ENCODE results near the gene LRRC26. TPM values are rescaled to one million over a fixed set of nuclear protein-coding genes. Genes with fewer than 3 reads are reported as not detected.

Gene LRRC26
- total RNA-seq, 1 experiment from 2014 or later, result 2.1 TPM

GRCh38 chr9:137205126-137206069, 35.5 kb upstream of the LRRC26 start, which contains the start of the genes NDOR1 and TMEM203 (continued):
- TF ChIP-seq, protein P1, sequence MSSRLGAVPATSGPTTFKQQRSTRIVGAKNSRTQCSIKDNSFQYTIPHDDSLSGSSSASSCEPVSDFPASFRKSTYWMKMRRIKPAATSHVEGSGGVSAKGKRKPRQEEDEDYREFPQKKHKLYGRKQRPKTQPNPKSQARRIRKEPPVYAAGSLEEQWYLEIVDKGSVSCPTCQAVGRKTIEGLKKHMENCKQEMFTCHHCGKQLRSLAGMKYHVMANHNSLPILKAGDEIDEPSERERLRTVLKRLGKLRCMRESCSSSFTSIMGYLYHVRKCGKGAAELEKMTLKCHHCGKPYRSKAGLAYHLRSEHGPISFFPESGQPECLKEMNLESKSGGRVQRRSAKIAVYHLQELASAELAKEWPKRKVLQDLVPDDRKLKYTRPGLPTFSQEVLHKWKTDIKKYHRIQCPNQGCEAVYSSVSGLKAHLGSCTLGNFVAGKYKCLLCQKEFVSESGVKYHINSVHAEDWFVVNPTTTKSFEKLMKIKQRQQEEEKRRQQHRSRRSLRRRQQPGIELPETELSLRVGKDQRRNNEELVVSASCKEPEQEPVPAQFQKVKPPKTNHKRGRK (CRISPR knock-in tag; IDR thresholded peaks at IDR 0.05; ENCODE audit: borderline replicate concordance), result no peak
- TF ChIP-seq CBFB (CRISPR knock-in tag; IDR thresholded peaks at IDR 0.05; ENCODE audit: low read depth) (no peak), STAT6 (CRISPR knock-in tag; conservative IDR thresholded peaks at IDR 0.05; ENCODE audit: low read depth) (no peak), JAZF1 (CRISPR knock-in tag; IDR thresholded peaks at IDR 0.05) (no peak), ZNF317 (CRISPR knock-in tag; IDR thresholded peaks at IDR 0.05; ENCODE audit: borderline replicate concordance, low read depth) (no peak), KAT7 (CRISPR knock-in tag; IDR thresholded peaks at IDR 0.05; ENCODE audit: borderline replicate concordance) (no peak; the same call in 1 of the 2 replicates), ERG (CRISPR knock-in tag; IDR thresholded peaks at IDR 0.05) (no peak), ZNF121 (CRISPR knock-in tag; IDR thresholded peaks at IDR 0.05) (no peak), AR (CRISPR knock-in tag; IDR thresholded peaks at IDR 0.05) (no peak), SMAD4 (CRISPR knock-in tag; IDR thresholded peaks at IDR 0.05) (no peak), HMGA2 (CRISPR knock-in tag; IDR thresholded peaks at IDR 0.05) (no peak), ELF4 (CRISPR knock-in tag; IDR thresholded peaks at IDR 0.05; ENCODE audit: low read depth) (no peak), TCF7 (CRISPR knock-in tag; IDR thresholded peaks at IDR 0.05; ENCODE audit: low read depth) (no peak), SMAD3 (CRISPR knock-in tag; IDR thresholded peaks at IDR 0.05; ENCODE audit: borderline replicate concordance) (no peak), RORB (CRISPR knock-in tag; IDR thresholded peaks at IDR 0.05) (no peak), ESRRA (CRISPR knock-in tag; IDR thresholded peaks at IDR 0.05; ENCODE audit: borderline replicate concordance) (no peak), RELA (CRISPR knock-in tag; IDR thresholded peaks at IDR 0.05; ENCODE audit: borderline replicate concordance) (no peak), GTF2I (CRISPR knock-in tag; conservative IDR thresholded peaks at IDR 0.05) (no peak), GRHL2 (CRISPR knock-in tag; IDR thresholded peaks at IDR 0.05; ENCODE audit: insufficient replicate concordance, severe bottlenecking) (no peak), MLX (CRISPR knock-in tag; IDR thresholded peaks at IDR 0.05) (no peak), ZNF423 (CRISPR knock-in tag; IDR thresholded peaks at IDR 0.05) (no peak), OVOL2 (CRISPR knock-in tag; IDR thresholded peaks at IDR 0.05; ENCODE audit: borderline replicate concordance) (no peak)
- TF ChIP-seq, protein P2, sequence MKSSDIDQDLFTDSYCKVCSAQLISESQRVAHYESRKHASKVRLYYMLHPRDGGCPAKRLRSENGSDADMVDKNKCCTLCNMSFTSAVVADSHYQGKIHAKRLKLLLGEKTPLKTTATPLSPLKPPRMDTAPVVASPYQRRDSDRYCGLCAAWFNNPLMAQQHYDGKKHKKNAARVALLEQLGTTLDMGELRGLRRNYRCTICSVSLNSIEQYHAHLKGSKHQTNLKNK (CRISPR knock-in tag; IDR thresholded peaks at IDR 0.05), result no peak
- TF ChIP-seq, protein P3, sequence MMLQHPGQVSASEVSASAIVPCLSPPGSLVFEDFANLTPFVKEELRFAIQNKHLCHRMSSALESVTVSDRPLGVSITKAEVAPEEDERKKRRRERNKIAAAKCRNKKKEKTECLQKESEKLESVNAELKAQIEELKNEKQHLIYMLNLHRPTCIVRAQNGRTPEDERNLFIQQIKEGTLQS (CRISPR knock-in tag; conservative IDR thresholded peaks at IDR 0.05), result no peak
- TF ChIP-seq, protein P4, sequence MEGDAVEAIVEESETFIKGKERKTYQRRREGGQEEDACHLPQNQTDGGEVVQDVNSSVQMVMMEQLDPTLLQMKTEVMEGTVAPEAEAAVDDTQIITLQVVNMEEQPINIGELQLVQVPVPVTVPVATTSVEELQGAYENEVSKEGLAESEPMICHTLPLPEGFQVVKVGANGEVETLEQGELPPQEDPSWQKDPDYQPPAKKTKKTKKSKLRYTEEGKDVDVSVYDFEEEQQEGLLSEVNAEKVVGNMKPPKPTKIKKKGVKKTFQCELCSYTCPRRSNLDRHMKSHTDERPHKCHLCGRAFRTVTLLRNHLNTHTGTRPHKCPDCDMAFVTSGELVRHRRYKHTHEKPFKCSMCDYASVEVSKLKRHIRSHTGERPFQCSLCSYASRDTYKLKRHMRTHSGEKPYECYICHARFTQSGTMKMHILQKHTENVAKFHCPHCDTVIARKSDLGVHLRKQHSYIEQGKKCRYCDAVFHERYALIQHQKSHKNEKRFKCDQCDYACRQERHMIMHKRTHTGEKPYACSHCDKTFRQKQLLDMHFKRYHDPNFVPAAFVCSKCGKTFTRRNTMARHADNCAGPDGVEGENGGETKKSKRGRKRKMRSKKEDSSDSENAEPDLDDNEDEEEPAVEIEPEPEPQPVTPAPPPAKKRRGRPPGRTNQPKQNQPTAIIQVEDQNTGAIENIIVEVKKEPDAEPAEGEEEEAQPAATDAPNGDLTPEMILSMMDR (IDR thresholded peaks at IDR 0.05), result no peak
